WTC11 (cell line): ENCODE results near the gene CACNA1C. TPM values are rescaled to one million over a fixed set of nuclear protein-coding genes. Genes with fewer than 3 reads are reported as not detected.

ENCODE experiments used
- ATAC-seq: fragments of 200-7000 bp; cut with Tn5 transposase; 2 replicates; pipeline ENCODE4 v1.10.0; 2021; ENCODE audit warnings: mild to moderate bottlenecking, moderate library complexity
- CTCF ChIA-PET: fragments of 300-600 bp; sonication (Branson Sonifier 250); formaldehyde crosslinking; loops from one replicate; lab custom pipeline; 2021; ENCODE audit warnings: antibody characterized with exemption; lab: Charles Lee
- POLR2A ChIA-PET: fragments of 350-600 bp; sonication (Branson Sonifier 250); formaldehyde crosslinking; loops from one replicate; lab custom pipeline; 2021; ENCODE audit warnings: antibody characterized with exemption; lab: Charles Lee
- DNase-seq: peaks from one replicate; pipeline ENCODE4 v3.0.0; 2021; ENCODE audit warnings: low spot score
- H3K27ac Mint-ChIP-seq: 2 replicates; pipeline ENCODE4 v1.8.0; 2021; ENCODE audit warnings: mixed read lengths
- H3K27me3 Mint-ChIP-seq: 2 replicates; pipeline ENCODE4 v1.8.0; 2021; ENCODE audit warnings: low read depth, mild to moderate bottlenecking, moderate library complexity, mixed read lengths
- H3K36me3 Mint-ChIP-seq: 2 replicates; pipeline ENCODE4 v1.8.0; 2021; ENCODE audit warnings: mixed read lengths
- H3K4me1 Mint-ChIP-seq: 2 replicates; pipeline ENCODE4 v1.8.0; 2022; ENCODE audit warnings: mixed read lengths
- H3K4me3 Mint-ChIP-seq: 2 replicates; pipeline ENCODE4 v1.8.0; 2021; ENCODE audit warnings: mild to moderate bottlenecking, moderate library complexity, mixed read lengths
- H3K9me3 Mint-ChIP-seq: 2 replicates; pipeline ENCODE4 v1.8.0; 2021; ENCODE audit warnings: mixed read lengths
- ATF3 ChIP-seq: sonication (generic); formaldehyde crosslinking; conservative IDR thresholded peaks from 2 replicates; pipeline ENCODE4 v1.8.1; 2022; ENCODE audit warnings: mild to moderate bottlenecking, missing genetic modification reagents
- CBFB ChIP-seq: sonication (generic); formaldehyde crosslinking; IDR thresholded peaks from 2 replicates; pipeline ENCODE4 v1.8.1; 2022; ENCODE audit warnings: mild to moderate bottlenecking, low read depth, missing genetic modification reagents
- E2F4 ChIP-seq: sonication (generic); formaldehyde crosslinking; IDR thresholded peaks from 2 replicates; pipeline ENCODE4 v1.8.1; 2022; ENCODE audit warnings: low read depth, mild to moderate bottlenecking, moderate library complexity, missing genetic modification reagents, borderline replicate concordance
- EMX1 ChIP-seq: fragments of 250-450 bp; sonication (Bioruptor Pico); IDR thresholded peaks from 2 replicates; pipeline ENCODE4 v1.8.0; 2021; ENCODE audit warnings: mild to moderate bottlenecking
- ETV6 ChIP-seq: sonication (generic); formaldehyde crosslinking; IDR thresholded peaks from 2 replicates; pipeline ENCODE4 v1.8.1; 2022; ENCODE audit warnings: mild to moderate bottlenecking, missing genetic modification reagents
- IRF2 ChIP-seq: sonication (generic); formaldehyde crosslinking; IDR thresholded peaks from 2 replicates; pipeline ENCODE4 v1.8.0; 2022; ENCODE audit warnings: low read depth, missing genetic modification reagents, borderline replicate concordance
- NR1H2 ChIP-seq: sonication (generic); formaldehyde crosslinking; IDR thresholded peaks from 2 replicates; pipeline ENCODE4 v1.9.0; 2021; ENCODE audit warnings: mild to moderate bottlenecking, moderate library complexity, missing genetic modification reagents
- NR3C1 ChIP-seq: sonication (generic); formaldehyde crosslinking; conservative IDR thresholded peaks from 2 replicates; pipeline ENCODE4 v1.8.1; 2023; ENCODE audit warnings: low read depth, mild to moderate bottlenecking, missing genetic modification reagents
- PREB ChIP-seq: sonication (generic); formaldehyde crosslinking; IDR thresholded peaks from 2 replicates; pipeline ENCODE4 v1.8.1; 2022; ENCODE audit warnings: mild to moderate bottlenecking, missing genetic modification reagents, moderate library complexity, borderline replicate concordance
- TEAD1 ChIP-seq: sonication (generic); formaldehyde crosslinking; IDR thresholded peaks from 2 replicates; pipeline ENCODE4 v1.8.0; 2022; ENCODE audit warnings: mild to moderate bottlenecking, missing genetic modification reagents
- TEAD4 ChIP-seq: sonication (generic); formaldehyde crosslinking; IDR thresholded peaks from 2 replicates; pipeline ENCODE4 v1.8.0; 2022; ENCODE audit warnings: mild to moderate bottlenecking, missing genetic modification reagents
- ZNF281 ChIP-seq: sonication (generic); formaldehyde crosslinking; IDR thresholded peaks from 2 replicates; pipeline ENCODE4 v1.8.0; 2023; ENCODE audit warnings: mild to moderate bottlenecking, missing genetic modification reagents
- ZNF423 ChIP-seq: fragments of 250-450 bp; sonication (Bioruptor Pico); IDR thresholded peaks from 2 replicates; pipeline ENCODE4 v2.1.2; 2022; ENCODE audit warnings: mild to moderate bottlenecking, moderate library complexity
- ZNF512 ChIP-seq: sonication (generic); formaldehyde crosslinking; IDR thresholded peaks from 2 replicates; pipeline ENCODE4 v1.8.1; 2022; ENCODE audit warnings: missing genetic modification reagents, borderline replicate concordance
- total RNA-seq: library from RNA; stranded (reverse); gene quantifications from 3 replicates; pipeline ENCODE4 v1.2.3, GENCODE V29; 2021
- TF ChIP-seq, protein P1 (sequence below): fragments of 250-450 bp; sonication (Bioruptor Pico); IDR thresholded peaks from 2 replicates; pipeline ENCODE4 v1.9.0; 2021; ENCODE audit warnings: mild to moderate bottlenecking, borderline replicate concordance
- TF ChIP-seq, protein P2 (sequence below): sonication (generic); formaldehyde crosslinking; IDR thresholded peaks from 2 replicates; pipeline ENCODE4 v1.8.0; 2022; ENCODE audit warnings: mild to moderate bottlenecking, missing genetic modification reagents
- TF ChIP-seq, protein P3 (sequence below): sonication (generic); formaldehyde crosslinking; IDR thresholded peaks from 2 replicates; pipeline ENCODE4 v1.8.0; 2022; ENCODE audit warnings: mild to moderate bottlenecking, missing genetic modification reagents
- TF ChIP-seq, protein P4 (sequence below): sonication (generic); formaldehyde crosslinking; IDR thresholded peaks from 2 replicates; pipeline ENCODE4 v1.8.0; 2022; ENCODE audit warnings: mild to moderate bottlenecking, missing genetic modification reagents

The CACNA1C gene
- total RNA-seq, 1 experiment from 2014 or later: 1.7 TPM

- Mint-ChIP-seq H3K9me3 (no peaks in the 10 kb centered on the region), H3K4me3 (no peak overlapping the region), H3K4me1 (peaks cover 14% of the 10 kb centered on the region), H3K27me3 (no peaks in the 10 kb centered on the region), H3K27ac (no peak overlapping the region), H3K36me3 (no peaks in the 10 kb centered on the region)
- POLR2A ChIA-PET: no interaction called here
- ATAC-seq (no peak), DNase-seq (no peak)
- CTCF ChIA-PET: no interaction called here
- TF ChIP-seq TEAD4 (CRISPR knock-in tag): no peak
- TF ChIP-seq, protein P1, sequence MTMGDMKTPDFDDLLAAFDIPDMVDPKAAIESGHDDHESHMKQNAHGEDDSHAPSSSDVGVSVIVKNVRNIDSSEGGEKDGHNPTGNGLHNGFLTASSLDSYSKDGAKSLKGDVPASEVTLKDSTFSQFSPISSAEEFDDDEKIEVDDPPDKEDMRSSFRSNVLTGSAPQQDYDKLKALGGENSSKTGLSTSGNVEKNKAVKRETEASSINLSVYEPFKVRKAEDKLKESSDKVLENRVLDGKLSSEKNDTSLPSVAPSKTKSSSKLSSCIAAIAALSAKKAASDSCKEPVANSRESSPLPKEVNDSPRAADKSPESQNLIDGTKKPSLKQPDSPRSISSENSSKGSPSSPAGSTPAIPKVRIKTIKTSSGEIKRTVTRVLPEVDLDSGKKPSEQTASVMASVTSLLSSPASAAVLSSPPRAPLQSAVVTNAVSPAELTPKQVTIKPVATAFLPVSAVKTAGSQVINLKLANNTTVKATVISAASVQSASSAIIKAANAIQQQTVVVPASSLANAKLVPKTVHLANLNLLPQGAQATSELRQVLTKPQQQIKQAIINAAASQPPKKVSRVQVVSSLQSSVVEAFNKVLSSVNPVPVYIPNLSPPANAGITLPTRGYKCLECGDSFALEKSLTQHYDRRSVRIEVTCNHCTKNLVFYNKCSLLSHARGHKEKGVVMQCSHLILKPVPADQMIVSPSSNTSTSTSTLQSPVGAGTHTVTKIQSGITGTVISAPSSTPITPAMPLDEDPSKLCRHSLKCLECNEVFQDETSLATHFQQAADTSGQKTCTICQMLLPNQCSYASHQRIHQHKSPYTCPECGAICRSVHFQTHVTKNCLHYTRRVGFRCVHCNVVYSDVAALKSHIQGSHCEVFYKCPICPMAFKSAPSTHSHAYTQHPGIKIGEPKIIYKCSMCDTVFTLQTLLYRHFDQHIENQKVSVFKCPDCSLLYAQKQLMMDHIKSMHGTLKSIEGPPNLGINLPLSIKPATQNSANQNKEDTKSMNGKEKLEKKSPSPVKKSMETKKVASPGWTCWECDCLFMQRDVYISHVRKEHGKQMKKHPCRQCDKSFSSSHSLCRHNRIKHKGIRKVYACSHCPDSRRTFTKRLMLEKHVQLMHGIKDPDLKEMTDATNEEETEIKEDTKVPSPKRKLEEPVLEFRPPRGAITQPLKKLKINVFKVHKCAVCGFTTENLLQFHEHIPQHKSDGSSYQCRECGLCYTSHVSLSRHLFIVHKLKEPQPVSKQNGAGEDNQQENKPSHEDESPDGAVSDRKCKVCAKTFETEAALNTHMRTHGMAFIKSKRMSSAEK (CRISPR knock-in tag): no peak
- TF ChIP-seq ZNF423: no peak
- TF ChIP-seq NR1H2 (CRISPR knock-in tag): no peak
- TF ChIP-seq NR3C1 (CRISPR knock-in tag): no peak
- TF ChIP-seq E2F4 (CRISPR knock-in tag): no peak
- TF ChIP-seq TEAD1 (CRISPR knock-in tag): no peak
- TF ChIP-seq, protein P2, sequence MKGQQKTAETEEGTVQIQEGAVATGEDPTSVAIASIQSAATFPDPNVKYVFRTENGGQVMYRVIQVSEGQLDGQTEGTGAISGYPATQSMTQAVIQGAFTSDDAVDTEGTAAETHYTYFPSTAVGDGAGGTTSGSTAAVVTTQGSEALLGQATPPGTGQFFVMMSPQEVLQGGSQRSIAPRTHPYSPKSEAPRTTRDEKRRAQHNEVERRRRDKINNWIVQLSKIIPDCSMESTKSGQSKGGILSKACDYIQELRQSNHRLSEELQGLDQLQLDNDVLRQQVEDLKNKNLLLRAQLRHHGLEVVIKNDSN (CRISPR knock-in tag): no peak
- TF ChIP-seq, protein P3, sequence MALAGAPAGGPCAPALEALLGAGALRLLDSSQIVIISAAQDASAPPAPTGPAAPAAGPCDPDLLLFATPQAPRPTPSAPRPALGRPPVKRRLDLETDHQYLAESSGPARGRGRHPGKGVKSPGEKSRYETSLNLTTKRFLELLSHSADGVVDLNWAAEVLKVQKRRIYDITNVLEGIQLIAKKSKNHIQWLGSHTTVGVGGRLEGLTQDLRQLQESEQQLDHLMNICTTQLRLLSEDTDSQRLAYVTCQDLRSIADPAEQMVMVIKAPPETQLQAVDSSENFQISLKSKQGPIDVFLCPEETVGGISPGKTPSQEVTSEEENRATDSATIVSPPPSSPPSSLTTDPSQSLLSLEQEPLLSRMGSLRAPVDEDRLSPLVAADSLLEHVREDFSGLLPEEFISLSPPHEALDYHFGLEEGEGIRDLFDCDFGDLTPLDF: no peak
These were observed 355.5 kb downstream of the CACNA1C start for GRCh38 chr12:2408262-2408661.

- ChIA-PET POLR2A (no interaction called here), CTCF (interaction anchor here (1.0 kb wide), 2 partner anchors 10 to 14 kb away, joined by 3 to 4 read pairs; no protein-coding TSS in a partner anchor)
- peaks cover 14% of the 10 kb centered on the region for H3K4me1 Mint-ChIP-seq
- H3K4me3 Mint-ChIP-seq: no peak overlapping the region
- DNase-seq: no peak
- H3K27me3 Mint-ChIP-seq: no peaks in the 10 kb centered on the region
- no peaks in the 10 kb centered on the region for H3K36me3 Mint-ChIP-seq
- no peaks in the 10 kb centered on the region for H3K9me3 Mint-ChIP-seq
- H3K27ac Mint-ChIP-seq: no peak overlapping the region
- ATAC-seq: no peak
- no peak for TF ChIP-seq ATF3 (CRISPR knock-in tag)
- TF ChIP-seq PREB (CRISPR knock-in tag): no peak
- TF ChIP-seq, protein P4, sequence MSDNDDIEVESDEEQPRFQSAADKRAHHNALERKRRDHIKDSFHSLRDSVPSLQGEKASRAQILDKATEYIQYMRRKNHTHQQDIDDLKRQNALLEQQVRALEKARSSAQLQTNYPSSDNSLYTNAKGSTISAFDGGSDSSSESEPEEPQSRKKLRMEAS (CRISPR knock-in tag): no peak
- TF ChIP-seq ETV6 (CRISPR knock-in tag): no peak
- TF ChIP-seq EMX1: no peak
- TF ChIP-seq NR1H2 (CRISPR knock-in tag): no peak
- no peak for TF ChIP-seq CBFB
- TF ChIP-seq ZNF281 (CRISPR knock-in tag): no peak
- TF ChIP-seq ZNF512 (CRISPR knock-in tag): no peak
- no peak for TF ChIP-seq IRF2
These were observed 357.0 kb downstream of the CACNA1C start for GRCh38 chr12:2409656-2410265.
